ENCODE measurements around the gene BRF1.

The BRF1 gene

DNA sequence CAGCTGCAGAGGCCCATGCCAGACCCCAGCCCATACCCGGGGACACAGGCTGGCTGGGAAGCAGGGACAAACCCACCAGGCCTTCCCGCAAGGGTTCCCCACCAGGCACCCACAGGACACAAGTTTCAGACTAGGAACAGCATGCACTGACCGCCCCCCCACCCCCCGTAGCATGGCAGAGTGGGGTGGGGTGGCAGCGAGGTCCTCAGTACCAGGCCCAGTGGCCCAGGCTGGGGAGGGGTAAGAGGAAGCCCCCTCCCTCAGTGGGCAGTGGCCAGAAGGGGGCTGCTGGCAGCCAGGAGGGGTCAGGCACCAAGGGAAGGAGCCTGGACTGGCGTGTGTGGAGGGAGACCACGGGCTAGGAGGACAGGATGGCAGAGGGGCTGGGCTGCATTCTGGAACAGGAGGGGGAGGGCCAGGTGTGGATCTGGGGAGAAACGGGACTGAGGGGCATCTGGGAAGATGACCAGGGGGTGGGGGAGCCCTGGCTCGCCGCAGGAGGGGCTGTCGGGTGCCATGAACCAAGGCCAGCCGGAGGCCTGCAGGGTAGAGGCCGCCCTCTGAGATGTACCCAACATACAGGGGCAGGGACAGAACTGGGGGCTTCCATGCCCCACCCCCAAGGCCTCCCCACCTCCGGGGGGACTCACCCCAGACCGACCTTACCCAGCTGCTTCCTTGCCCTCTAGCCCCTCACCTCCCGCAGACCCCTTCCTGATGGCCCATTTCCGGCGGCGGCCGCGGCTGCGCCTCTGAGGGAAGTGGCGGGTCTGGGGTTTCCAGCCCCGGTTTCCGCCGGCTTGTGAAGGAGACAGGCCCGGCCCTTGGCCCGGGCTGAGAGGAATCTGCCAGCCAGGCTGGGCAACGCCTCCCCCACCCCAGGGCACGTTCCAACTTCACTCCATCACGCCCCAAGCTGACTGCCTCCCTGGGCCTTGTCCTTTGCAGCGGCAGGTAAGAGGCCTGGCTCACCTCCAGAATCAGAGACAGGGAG is 126.6 kb downstream of the BRF1 start:
- ATAC-seq (replicated peaks) = peak; percentile 57 to 64
- Mint-ChIP-seq H3K4me3 (peak overlapping the region in 1 of 2 donors; percentile 50), H3K9me3 (no peaks in the 10 kb centered on the region)

DNA sequence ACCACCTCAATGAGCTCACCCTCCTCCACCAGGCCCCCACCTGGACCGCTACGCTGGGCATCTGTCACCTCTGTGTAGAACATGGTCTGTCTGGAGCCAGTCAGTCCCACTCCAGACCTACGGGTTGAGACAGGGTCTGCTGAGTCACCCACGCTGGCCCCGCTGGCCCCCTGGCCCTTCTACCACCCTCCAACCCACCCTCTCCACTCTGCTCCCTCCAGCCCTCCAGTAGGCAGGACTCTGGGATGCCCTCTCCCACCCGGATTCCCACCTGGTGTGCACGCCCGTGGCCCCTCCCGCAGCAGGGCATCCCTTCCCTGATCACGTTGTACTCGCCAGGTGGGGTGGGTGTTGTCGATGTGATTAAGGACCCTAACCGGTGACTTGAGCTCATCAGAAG is 127.7 kb downstream of the BRF1 start:
- DNase-seq = no peak
- Mint-ChIP-seq H3K4me3 (no peak overlapping the region), H3K36me3 (peaks cover 0 to 2% of the 10 kb centered on the region in 2 donors), H3K27ac (no peak overlapping the region), H3K27me3 (peaks cover 26 to 36% of the 10 kb centered on the region in 2 donors), H3K4me1 (peaks cover 16 to 23% of the 10 kb centered on the region in 2 donors), H3K9me3 (no peaks in the 10 kb centered on the region)
- ATAC-seq (replicated peaks) = no peak

More for the DNA sequence above, 126.6 kb downstream of the BRF1 start:
- peaks cover 23 to 39% of the 10 kb centered on the region in 2 donors for H3K27me3 Mint-ChIP-seq
- H3K27ac Mint-ChIP-seq = peak overlapping the region; percentile 42
- DNase-seq = no peak
- H3K36me3 Mint-ChIP-seq = peaks cover 0 to 2% of the 10 kb centered on the region in 2 donors
- H3K4me1 Mint-ChIP-seq = peaks cover 14 to 20% of the 10 kb centered on the region in 2 donors

DNA sequence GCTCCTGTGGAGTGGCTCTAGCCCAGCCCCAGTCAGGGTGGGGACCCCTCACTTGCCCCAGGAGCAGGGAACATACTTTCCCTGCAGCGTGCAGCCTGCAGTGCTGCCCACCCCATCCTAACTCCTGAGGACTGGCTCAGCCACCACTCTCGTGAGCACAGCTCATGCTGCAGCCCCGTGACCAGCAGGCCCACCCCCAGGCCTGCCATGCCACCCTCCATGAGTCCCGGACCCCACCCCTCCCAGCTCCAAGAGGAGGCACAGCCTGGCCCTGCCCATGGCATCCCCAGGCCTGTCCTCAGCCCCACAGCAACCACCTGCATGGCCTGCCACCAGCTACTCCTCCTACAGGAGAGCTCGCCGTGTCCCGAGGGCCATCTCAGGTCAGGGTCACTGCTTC is 128.3 kb downstream of the BRF1 start:
- peaks cover 20 to 30% of the 10 kb centered on the region in 2 donors for H3K27me3 Mint-ChIP-seq
- H3K36me3 Mint-ChIP-seq = peaks cover 0 to 2% of the 10 kb centered on the region in 2 donors
- no peak overlapping the region for H3K4me3 Mint-ChIP-seq
- no peaks in the 10 kb centered on the region for H3K9me3 Mint-ChIP-seq
- DNase-seq (no peak), ATAC-seq (replicated peaks) (no peak)
- peaks cover 16 to 23% of the 10 kb centered on the region in 2 donors for H3K4me1 Mint-ChIP-seq
- no peak overlapping the region for H3K27ac Mint-ChIP-seq

DNA sequence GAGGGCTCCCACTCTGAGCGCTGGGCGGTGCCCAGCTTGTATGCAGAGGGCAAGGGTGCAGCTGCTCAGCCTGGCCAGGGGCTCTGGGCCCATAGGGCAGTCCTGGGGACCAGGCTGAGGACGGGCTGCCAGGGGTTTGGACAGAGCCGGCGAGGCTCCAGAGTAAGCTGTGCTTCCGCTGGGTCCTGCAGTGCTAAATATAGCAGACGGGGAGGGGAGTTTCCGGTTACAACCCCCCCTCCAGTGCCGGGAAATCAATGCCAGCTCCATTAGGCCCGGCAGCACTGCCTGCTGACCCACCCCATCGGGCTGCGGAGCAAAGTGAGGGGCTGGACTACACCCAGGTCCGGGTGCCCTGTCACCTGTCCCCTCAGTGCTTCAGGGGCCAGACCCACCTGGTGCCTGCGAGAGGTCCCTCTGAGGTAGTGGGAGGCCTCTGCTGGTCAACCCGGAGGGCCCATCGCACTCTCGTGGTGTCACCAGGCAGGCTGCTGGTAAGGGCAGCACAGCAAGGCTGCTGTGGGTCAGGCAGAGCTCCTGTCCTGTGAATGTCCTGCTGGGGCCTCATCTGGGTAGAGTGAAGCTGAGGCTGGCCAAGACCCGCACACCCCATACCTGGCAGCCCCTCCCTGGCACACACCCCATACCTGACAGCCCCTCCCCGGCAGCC is 129.7 kb downstream of the BRF1 start:
- Mint-ChIP-seq H3K27ac (no peak overlapping the region), H3K4me3 (no peak overlapping the region), H3K27me3 (peaks cover 30 to 40% of the 10 kb centered on the region in 2 donors), H3K36me3 (peaks cover 0 to 2% of the 10 kb centered on the region in 2 donors), H3K4me1 (peaks cover 16 to 27% of the 10 kb centered on the region in 2 donors), H3K9me3 (no peaks in the 10 kb centered on the region)
- DNase-seq = no peak
- ATAC-seq (replicated peaks) = no peak

DNA sequence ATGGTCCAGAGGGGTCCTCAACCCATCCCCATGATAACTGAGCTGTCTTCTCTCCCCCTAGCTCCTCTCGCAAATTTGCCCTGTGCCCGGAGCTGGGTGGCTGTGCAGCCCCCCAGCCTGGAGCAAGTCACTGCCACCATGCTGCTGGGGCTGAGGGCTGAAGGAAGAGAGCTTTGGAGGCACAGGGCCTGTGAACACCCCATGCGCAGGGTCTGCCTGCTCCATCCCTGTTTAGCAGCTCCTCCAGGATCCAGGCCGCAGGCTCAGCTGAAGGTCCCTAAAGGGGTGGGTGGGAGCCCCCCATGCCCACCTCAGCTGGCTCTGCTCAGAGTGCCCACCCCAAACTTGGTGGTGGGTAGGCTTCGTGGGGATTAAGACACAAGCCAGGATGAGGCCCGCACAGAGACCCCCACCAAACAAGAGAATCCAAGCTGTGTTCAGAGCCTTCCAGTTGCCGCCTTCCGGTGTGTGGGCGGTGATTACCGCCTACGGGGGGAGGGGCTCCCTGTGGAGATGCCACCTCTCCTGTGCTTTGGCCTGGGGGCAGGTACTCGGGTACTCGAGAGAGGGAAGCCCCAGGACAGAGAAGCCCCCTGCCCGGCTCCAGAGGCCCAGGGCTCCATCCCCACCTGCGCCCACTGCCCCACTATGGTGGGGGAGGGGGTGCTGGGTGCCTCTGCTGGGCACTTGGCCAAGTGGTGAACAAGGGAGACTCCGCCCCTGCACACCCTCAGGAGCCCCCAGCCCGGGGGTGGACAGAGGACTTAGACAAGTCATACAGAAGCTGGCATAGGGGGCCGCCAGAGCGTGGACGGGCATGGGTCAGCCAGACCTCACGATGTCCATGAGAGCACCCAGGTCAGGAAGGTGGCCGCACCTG is 130.8 kb downstream of the BRF1 start:
- Mint-ChIP-seq H3K36me3 (peaks cover 0 to 2% of the 10 kb centered on the region in 2 donors), H3K27me3 (peaks cover 30 to 51% of the 10 kb centered on the region in 2 donors), H3K4me1 (peaks cover 19 to 32% of the 10 kb centered on the region in 2 donors), H3K4me3 (peak overlapping the region; percentile 76 to 80), H3K9me3 (no peaks in the 10 kb centered on the region), H3K27ac (peak overlapping the region; percentile 80)
- DNase-seq = no peak
- no peak for ATAC-seq (replicated peaks)

DNA sequence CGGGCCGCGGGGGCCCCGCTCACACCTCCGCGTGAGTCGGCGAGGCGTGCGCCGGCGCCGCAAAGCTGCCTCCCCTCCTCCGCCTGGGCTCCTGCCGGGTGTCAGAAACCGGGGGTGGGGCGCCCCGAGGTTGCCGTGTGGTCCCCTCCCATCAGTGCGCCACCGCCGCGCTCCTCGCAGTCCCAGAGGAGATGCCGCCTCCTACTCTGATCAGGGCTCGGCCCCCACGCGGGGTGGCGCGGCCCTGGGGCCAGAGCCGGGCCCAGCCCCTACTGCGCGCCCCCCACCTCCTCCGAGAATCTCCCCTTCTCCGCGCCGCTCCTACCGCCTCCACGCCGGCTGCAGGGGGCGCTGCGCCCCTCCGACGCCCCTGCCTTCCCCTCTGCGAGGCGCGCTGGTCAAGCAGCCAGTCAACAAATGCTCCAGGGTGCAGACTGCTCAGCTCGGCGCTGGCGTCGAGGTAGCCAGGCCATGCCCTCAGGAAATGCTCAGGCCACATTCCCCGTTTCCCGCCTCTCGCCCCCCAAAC is 131.8 kb downstream of the BRF1 start:
- ATAC-seq (replicated peaks) = peak; percentile 32 to 38
- H3K27me3 Mint-ChIP-seq = peaks cover 30 to 53% of the 10 kb centered on the region in 2 donors
- no peaks in the 10 kb centered on the region for H3K9me3 Mint-ChIP-seq
- H3K4me3 Mint-ChIP-seq = peak overlapping the region; percentile 80
- H3K27ac Mint-ChIP-seq = peak overlapping the region; percentile 14
- peaks cover 0 to 2% of the 10 kb centered on the region in 2 donors for H3K36me3 Mint-ChIP-seq
- H3K4me1 Mint-ChIP-seq = peaks cover 15 to 24% of the 10 kb centered on the region in 2 donors
- no peak for DNase-seq

DNA sequence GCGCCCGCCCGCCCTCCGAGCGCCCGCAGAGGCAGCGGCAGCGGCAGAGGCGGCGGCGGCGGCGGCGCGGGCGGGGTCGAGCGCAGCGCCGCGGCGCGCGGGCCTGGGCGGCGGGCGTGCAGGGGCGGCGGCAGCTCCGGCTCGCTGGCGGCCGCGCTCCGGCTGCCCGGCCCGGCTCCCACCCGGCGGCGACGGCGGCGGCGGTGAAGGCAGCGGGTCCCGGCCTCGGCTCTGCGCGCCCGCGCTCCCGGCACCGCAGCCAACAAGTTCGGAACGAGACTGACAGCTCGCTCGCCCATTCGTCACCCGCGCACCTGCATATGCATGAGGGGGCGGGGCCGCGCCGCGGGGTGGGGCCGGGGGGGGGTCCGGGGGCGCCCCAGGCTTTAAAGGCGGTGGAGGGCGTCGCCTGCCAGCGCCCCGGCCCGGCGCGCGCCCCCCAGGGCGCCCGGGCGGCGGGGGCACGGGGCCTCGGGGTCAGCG is 132.3 kb downstream of the BRF1 start, which contains the start of gene JAG2:
Gene JAG2, minus strand, starts transcription at position 281 of the 483 bp plus-strand sequence. CDS start 356 bp downstream, outside the sequence.
- peaks cover 0 to 2% of the 10 kb centered on the region in 2 donors for H3K36me3 Mint-ChIP-seq
- DNase-seq (no peak), ATAC-seq (replicated peaks) (peak; percentile 35 to 55)
- H3K4me3 Mint-ChIP-seq = peak within 1 kb of the TSS; percentile 80
- no peaks in the 10 kb centered on the region for H3K9me3 Mint-ChIP-seq
- peak within 1 kb of the TSS; percentile 80 for H3K27ac Mint-ChIP-seq
- H3K27me3 Mint-ChIP-seq = peaks cover 30 to 53% of the 10 kb centered on the region in 2 donors
- H3K4me1 Mint-ChIP-seq = peaks cover 15 to 23% of the 10 kb centered on the region in 2 donors

DNA sequence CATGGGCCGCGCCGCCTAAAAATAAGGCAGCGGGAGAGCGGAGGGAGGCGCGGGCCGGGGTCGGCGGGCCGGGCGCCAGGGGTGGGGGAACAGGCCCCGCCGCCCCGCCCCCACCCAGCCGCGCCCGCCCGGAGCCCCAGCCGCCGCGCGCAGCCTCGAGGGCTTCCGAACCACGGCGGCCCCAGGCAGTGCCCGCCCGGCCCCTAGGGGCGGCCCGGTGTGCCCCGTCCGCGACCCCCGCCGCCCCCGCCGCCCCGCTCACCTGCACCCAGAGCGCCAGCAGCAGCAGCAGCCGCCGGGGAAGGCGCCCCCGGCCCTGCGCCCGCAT is 132.7 kb downstream of the BRF1 start:
- H3K9me3 Mint-ChIP-seq = no peaks in the 10 kb centered on the region
- ATAC-seq (replicated peaks) (no peak), DNase-seq (no peak)
- H3K36me3 Mint-ChIP-seq = peaks cover 0 to 2% of the 10 kb centered on the region in 2 donors
- peak overlapping the region; percentile 53 to 59 for H3K4me3 Mint-ChIP-seq
- no peak overlapping the region for H3K27ac Mint-ChIP-seq
- H3K27me3 Mint-ChIP-seq = peaks cover 30 to 53% of the 10 kb centered on the region in 2 donors
- H3K4me1 Mint-ChIP-seq = peaks cover 15 to 23% of the 10 kb centered on the region in 2 donors

DNA sequence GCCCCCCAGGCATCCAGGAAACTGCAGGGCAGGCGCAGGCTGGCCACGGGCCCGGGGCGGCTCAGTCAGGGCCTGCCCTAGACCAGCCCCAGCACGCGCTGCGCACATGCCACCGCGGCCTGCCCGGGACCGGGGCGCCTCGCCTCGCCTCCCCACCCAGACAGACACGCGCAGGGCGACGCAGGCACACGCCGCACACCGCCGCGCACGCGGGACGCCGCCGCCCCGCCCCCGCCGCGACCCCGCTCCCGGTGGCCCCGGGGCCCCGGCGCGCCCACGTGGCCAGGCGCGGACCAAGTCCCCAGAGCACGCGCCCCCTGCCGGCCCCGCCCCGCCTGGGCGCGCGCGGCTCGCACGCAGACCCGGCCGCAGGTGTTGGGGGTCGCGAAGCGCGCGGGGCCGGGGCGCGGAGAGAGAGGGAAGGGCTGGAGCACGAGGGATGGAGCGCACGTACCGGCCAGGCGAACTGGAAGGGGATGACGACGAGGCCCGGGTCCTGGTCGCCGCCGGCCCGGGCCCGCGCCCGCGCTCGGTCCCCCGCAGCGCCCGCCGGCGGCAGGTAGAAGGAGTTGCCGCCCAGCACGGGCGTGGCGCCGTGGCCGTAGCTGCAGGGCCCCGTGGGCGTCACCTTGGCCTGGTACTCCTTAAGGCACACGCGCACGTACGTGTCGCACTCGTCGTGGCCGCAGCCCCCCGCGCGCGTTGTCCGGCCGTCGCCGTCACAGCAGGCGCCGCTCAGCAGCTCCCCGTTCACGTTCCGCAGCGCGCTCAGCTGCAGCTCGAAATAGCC is 133.3 kb downstream of the BRF1 start:
- peak; percentile 18 to 27 for ATAC-seq (replicated peaks)
- no peak overlapping the region for H3K27ac Mint-ChIP-seq
- H3K4me3 Mint-ChIP-seq = peak overlapping the region; percentile 53 to 59
- peaks cover 0 to 2% of the 10 kb centered on the region in 2 donors for H3K36me3 Mint-ChIP-seq
- no peak for DNase-seq
- H3K4me1 Mint-ChIP-seq = peaks cover 15 to 23% of the 10 kb centered on the region in 2 donors
- no peaks in the 10 kb centered on the region for H3K9me3 Mint-ChIP-seq
- peaks cover 30 to 53% of the 10 kb centered on the region in 2 donors for H3K27me3 Mint-ChIP-seq

DNA sequence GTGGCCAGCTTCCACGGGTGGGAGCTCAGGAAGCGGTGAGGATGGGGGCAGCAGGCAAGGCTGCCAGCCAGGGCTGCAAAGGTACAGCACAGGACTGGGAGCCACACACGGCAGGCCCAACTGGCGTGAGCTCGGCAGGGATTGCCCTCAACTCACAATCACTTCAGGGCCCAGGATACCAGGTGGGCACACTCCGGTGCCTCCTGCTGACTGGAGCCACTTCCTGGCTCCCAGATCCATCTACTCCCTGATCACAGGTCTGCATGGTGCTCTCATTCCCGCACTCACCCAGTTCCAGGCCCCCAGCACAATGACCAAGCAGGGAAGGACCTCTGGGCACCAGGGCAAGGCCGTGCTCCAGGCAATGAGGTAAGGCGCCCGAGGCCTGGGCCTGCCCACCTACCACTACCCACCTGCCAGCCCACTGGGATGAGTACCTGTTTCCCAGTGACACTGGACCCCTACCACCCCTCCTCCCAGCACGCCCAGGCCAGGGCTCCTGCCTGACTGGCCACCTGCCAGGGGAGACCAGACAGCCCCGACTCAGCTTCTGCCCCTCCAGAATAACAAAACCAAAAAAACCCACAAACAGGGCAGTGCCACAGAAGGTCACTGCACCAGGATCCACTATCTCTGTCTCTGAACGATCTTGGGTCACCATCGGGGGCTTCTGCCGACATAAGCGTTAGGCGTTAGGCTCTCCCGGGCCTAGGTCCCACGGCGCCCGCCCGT is 134.1 kb downstream of the BRF1 start:
- no peak for ATAC-seq (replicated peaks)
- Mint-ChIP-seq H3K4me1 (peaks cover 15 to 23% of the 10 kb centered on the region in 2 donors), H3K27ac (no peak overlapping the region), H3K4me3 (no peak overlapping the region), H3K36me3 (peaks cover 0 to 2% of the 10 kb centered on the region in 2 donors), H3K27me3 (peaks cover 27 to 49% of the 10 kb centered on the region in 2 donors), H3K9me3 (no peaks in the 10 kb centered on the region)
- DNase-seq = no peak

DNA sequence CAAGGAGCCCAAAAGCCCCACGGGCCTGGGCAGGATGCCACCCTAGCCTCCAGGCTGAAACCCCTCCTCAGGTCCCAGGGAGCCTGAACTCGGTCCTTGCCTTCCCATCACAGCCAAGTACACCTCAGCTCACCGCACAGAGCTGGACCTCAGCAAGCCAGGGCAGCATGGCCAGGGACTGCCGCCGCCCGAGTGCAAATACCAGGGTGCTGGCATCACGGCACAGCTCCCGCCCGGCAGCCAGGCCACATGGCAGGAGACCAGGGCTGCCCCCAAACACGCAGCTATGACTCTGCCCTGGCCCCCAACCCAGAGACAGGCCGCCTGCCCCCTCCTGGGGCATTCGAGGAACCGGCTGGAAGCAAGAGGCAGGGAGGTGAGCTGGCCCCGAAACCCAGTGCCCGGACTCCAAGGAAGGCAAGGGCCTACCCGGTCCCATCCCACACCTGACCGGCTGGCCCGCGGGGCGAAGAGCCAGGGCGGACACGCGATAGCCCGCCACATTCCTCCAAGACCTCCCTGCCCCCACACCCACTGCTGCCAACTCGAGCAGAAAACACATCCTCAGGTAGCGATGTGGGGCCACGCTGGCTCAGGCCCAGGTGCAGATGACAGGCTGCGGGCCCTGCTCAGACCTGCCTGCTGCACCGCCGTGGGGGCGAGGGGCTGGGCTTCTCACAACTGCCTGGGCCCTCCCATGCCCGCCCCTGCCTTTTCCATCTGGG is 134.9 kb downstream of the BRF1 start:
- peaks cover 25 to 45% of the 10 kb centered on the region in 2 donors for H3K27me3 Mint-ChIP-seq
- H3K4me1 Mint-ChIP-seq = peaks cover 15 to 23% of the 10 kb centered on the region in 2 donors
- DNase-seq = no peak
- no peak overlapping the region for H3K27ac Mint-ChIP-seq
- no peak for ATAC-seq (replicated peaks)
- H3K9me3 Mint-ChIP-seq = no peaks in the 10 kb centered on the region
- peaks cover 0 to 2% of the 10 kb centered on the region in 2 donors for H3K36me3 Mint-ChIP-seq
- H3K4me3 Mint-ChIP-seq = no peak overlapping the region

Data from stimulated activated naive B cell treated with anti-CD40 and anti-IgM and Interleukin-4, amounts not matched to agents 10 μg/mL and 1 μg/mL and 100 μg/mL, for 72 hours (primary cell).